K562 (cell line): ENCODE results near the gene LRRK1. TPM values are rescaled to one million over a fixed set of nuclear protein-coding genes. Genes with fewer than 3 reads are reported as not detected.

Source experiments
- CBX3 ChIP-seq, 2 experiments: IDR thresholded peaks; 1 replicate in 1 of 2; 2 replicates in 1 of 2; pipeline ENCODE4 v1.6.1; 2012; ENCODE audit warnings: inconsistent platforms in 2 of 2, low read length in 2 of 2, borderline replicate concordance in 1 of 2, control low read depth in 1 of 2
- CHD4 ChIP-seq: fragments of 200-600 bp; sonication (generic); IDR thresholded peaks from 3 replicates; pipeline ENCODE4 v1.6.1; 2012; ENCODE audit warnings: low read depth, mild to moderate bottlenecking, mixed read lengths, low read length, inconsistent platforms; ENCODE audit not compliant: insufficient read depth, insufficient replicate concordance, poor library complexity, severe bottlenecking
- JUNB ChIP-seq: fragments of 450-650 bp; formaldehyde crosslinking; conservative IDR thresholded peaks from 2 replicates; pipeline ENCODE4 v1.4.0; 2020; ENCODE audit warnings: mild to moderate bottlenecking
- MAFK ChIP-seq: IDR thresholded peaks from 2 replicates; pipeline ENCODE4 v1.6.1; 2011; ENCODE audit warnings: low read length, improper control_type of control experiment
- NCOA2 ChIP-seq, 2 experiments: fragments of 450-650 bp; IDR thresholded peaks; 2 replicates each; pipeline ENCODE4 v1.6.1; 2018; ENCODE audit warnings: mild to moderate bottlenecking in 2 of 2, moderate library complexity in 1 of 2; ENCODE audit not compliant: partially characterized antibody in 2 of 2
- NONO ChIP-seq, 2 experiments: fragments of 200-400 bp in 1 of 2; fragments of 450-650 bp in 1 of 2; formaldehyde crosslinking in 1 of 2; IDR thresholded peaks; 2 replicates each; pipeline ENCODE4 v1.6.1; 2017; ENCODE audit warnings: low read depth in 2 of 2, mild to moderate bottlenecking in 2 of 2, moderate library complexity in 2 of 2, low read length in 1 of 2
- PURB ChIP-seq: sonication (generic); formaldehyde crosslinking; IDR thresholded peaks from 2 replicates; pipeline ENCODE4 v1.9.0; 2021; ENCODE audit warnings: low read depth, mild to moderate bottlenecking, missing genetic modification reagents
- RBBP5 ChIP-seq: fragments of 200-600 bp; sonication (generic); IDR thresholded peaks from 2 replicates; pipeline ENCODE4 v1.6.1; 2012; ENCODE audit warnings: borderline replicate concordance, mild to moderate bottlenecking, low read length, control low read depth, inconsistent platforms; ENCODE audit not compliant: insufficient read depth, poor library complexity, severe bottlenecking
- SIN3B ChIP-seq: fragments of 450-650 bp; IDR thresholded peaks from 2 replicates; pipeline ENCODE4 v1.6.1; 2017; ENCODE audit warnings: low read depth, mild to moderate bottlenecking, moderate library complexity
- SMC3 ChIP-seq: conservative IDR thresholded peaks from 2 replicates; pipeline ENCODE4 v1.6.1; 2011; ENCODE audit warnings: low read depth, low read length, improper control_type of control experiment; ENCODE audit not compliant: insufficient read depth
- TAF7 ChIP-seq: fragments of 450-650 bp; IDR thresholded peaks from 2 replicates; pipeline ENCODE4 v1.6.1; 2016; ENCODE audit warnings: missing genetic modification characterization, missing compliant biosample characterization
- ZNF134 ChIP-seq: fragments of 250-450 bp; sonication (Bioruptor Pico); conservative IDR thresholded peaks from 2 replicates; pipeline ENCODE4 v1.4.0; 2020
- ZNF212 ChIP-seq: fragments of 450-650 bp; formaldehyde crosslinking; IDR thresholded peaks from 2 replicates; pipeline ENCODE4 v1.4.0; 2020; ENCODE audit warnings: mild to moderate bottlenecking
- ZNF444 ChIP-seq: fragments of 250-450 bp; sonication (Bioruptor Pico); IDR thresholded peaks from 2 replicates; pipeline ENCODE4 v1.4.0; 2020; ENCODE audit warnings: mild to moderate bottlenecking, moderate library complexity
- ZNF507 ChIP-seq: conservative IDR thresholded peaks from 2 replicates; pipeline ENCODE4 v1.6.1; 2017; ENCODE audit warnings: missing genetic modification characterization, missing compliant biosample characterization
- ZNF695 ChIP-seq: fragments of 450-650 bp; formaldehyde crosslinking; IDR thresholded peaks from 2 replicates; pipeline ENCODE4 v1.4.0; 2020; ENCODE audit warnings: mild to moderate bottlenecking, moderate library complexity
- polyA plus RNA-seq, 8 experiments: library from polyadenylated mRNA; depleted of rRNA in 4 of 8; stranded (reverse) in 5 of 8; unstranded in 3 of 8; fragments of >200 nt; fragmentation: Nextera tagmentation in 2 of 8; fragmentation: Illumina TruSeq in 1 of 8; extraction: Ambion mirVana in 2 of 8; extraction: Trizol in 1 of 8; gene quantifications; 2 replicates each; pipeline versions ENCODE4 v1.2.1 to v1.2.3, GENCODE V29; 2011 to 2014; ENCODE audit warnings: inconsistent platforms in 1 of 8, missing spikeins in 1 of 8
- total RNA-seq, 7 experiments: library from RNA; depleted of rRNA in 6 of 7; stranded (reverse); fragments of >200 nt in 6 of 7; fragmentation: Illumina TruSeq in 2 of 7; extraction: Trizol in 2 of 7; gene quantifications; 2 replicates each; pipeline versions ENCODE4 v1.2.1 to v1.2.3, GENCODE V29; 2011 to 2021; ENCODE audit warnings: low replicate concordance in 1 of 7
- TF ChIP-seq, protein P1 (sequence below): fragments of 250-450 bp; sonication (Bioruptor Pico); IDR thresholded peaks from 2 replicates; pipeline ENCODE4 v1.4.0; 2020; ENCODE audit warnings: mild to moderate bottlenecking, moderate library complexity
- TF ChIP-seq, protein P2 (sequence below): fragments of 250-450 bp; sonication (Bioruptor Pico); IDR thresholded peaks from 2 replicates; pipeline ENCODE4 v1.4.0; 2020; ENCODE audit warnings: mild to moderate bottlenecking, moderate library complexity, borderline replicate concordance

Gene LRRK1
- total and polyA plus RNA-seq, 9 of the 15 experiments (the other 6 are each of a cell fraction or from before 2014, with no cell fraction given): 0.01 to 1.5 (median 0.11) TPM

DNA sequence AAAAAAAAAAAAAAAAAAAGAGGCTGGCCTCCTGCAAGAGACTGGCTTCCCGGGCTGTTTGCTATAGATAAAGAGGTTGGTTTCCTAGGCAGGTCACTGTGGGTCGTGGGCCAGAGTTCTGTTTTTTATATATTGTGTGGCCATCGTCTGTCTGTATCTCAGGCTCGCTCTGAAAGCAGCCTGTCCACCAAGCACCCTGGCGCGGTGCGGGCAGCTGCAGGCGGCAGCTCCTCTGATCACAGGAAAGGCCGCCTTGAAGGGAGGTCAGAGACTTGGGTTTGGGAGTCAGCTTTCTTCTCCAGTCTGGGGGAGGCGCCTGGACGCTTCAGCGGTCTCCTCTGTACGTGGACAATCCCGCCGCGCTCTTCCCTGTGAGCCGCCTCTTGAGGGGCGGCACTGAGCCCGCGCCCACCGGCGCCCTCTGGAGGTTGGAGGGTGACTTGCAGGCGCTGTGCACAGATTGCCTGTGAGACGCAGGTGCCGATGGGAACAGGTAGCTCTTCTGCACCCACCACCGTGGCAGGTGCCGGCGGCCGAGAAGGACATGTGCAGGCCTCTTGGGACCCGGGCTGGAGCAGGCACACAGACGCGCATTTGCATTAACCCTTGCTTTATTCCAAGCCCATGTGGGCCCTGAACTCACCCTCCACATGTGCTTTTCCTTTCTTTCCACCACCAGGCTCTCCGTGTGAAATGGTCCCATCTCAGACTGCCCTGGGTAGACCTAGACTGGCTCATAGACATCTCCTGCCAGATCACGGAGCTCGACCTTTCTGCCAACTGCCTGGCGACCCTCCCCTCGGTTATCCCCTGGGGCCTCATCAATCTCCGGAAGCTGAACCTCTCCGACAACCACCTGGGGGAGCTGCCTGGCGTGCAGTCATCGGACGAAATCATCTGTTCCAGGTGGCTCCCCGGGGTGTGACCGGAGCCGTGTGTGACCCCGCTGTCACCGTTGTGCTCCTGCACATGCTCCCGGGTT lies 89.3 kb downstream of the LRRK1 start (continued):
- TF ChIP-seq, protein P1, sequence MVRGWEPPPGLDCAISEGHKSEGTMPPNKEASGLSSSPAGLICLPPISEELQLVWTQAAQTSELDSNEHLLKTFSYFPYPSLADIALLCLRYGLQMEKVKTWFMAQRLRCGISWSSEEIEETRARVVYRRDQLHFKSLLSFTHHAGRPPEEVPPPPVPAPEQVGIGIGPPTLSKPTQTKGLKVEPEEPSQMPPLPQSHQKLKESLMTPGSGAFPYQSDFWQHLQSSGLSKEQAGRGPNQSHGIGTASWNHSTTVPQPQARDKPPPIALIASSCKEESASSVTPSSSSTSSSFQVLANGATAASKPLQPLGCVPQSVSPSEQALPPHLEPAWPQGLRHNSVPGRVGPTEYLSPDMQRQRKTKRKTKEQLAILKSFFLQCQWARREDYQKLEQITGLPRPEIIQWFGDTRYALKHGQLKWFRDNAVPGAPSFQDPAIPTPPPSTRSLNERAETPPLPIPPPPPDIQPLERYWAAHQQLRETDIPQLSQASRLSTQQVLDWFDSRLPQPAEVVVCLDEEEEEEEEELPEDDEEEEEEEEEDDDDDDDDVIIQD (CRISPR knock-in tag): no peak
- no peak for TF ChIP-seq JUNB (CRISPR knock-in tag)
- TF ChIP-seq MAFK: no peak
- no peak for TF ChIP-seq ZNF695 (CRISPR knock-in tag)
- TF ChIP-seq CHD4: no peak
- TF ChIP-seq ZNF212: no peak
- no peak for TF ChIP-seq PURB (CRISPR knock-in tag)
- TF ChIP-seq RBBP5: peak; percentile 43
- no peak for TF ChIP-seq TAF7
- no peak for TF ChIP-seq ZNF134 (CRISPR knock-in tag)
- TF ChIP-seq, protein P2, sequence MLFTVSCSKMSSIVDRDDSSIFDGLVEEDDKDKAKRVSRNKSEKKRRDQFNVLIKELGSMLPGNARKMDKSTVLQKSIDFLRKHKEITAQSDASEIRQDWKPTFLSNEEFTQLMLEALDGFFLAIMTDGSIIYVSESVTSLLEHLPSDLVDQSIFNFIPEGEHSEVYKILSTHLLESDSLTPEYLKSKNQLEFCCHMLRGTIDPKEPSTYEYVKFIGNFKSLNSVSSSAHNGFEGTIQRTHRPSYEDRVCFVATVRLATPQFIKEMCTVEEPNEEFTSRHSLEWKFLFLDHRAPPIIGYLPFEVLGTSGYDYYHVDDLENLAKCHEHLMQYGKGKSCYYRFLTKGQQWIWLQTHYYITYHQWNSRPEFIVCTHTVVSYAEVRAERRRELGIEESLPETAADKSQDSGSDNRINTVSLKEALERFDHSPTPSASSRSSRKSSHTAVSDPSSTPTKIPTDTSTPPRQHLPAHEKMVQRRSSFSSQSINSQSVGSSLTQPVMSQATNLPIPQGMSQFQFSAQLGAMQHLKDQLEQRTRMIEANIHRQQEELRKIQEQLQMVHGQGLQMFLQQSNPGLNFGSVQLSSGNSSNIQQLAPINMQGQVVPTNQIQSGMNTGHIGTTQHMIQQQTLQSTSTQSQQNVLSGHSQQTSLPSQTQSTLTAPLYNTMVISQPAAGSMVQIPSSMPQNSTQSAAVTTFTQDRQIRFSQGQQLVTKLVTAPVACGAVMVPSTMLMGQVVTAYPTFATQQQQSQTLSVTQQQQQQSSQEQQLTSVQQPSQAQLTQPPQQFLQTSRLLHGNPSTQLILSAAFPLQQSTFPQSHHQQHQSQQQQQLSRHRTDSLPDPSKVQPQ (CRISPR knock-in tag): no peak
- no peak for TF ChIP-seq NCOA2 (IDR thresholded peaks at IDR 0.05; ENCODE audit: partially characterized antibody in 2 of 2)
- TF ChIP-seq NONO (IDR thresholded peaks at IDR 0.05; ENCODE audit: low read depth in 2 of 2, low read length in 1 of 2): no peak
- peak in 1 of 2 experiments; percentile 40; a peak in 1 of 3 replicates for TF ChIP-seq CBX3 (IDR thresholded peaks at IDR 0.05; ENCODE audit: borderline replicate concordance in 1 of 2, low read length in 2 of 2)
- no peak for TF ChIP-seq SIN3B
- TF ChIP-seq ZNF507 (tag): no peak
- TF ChIP-seq ZNF444 (CRISPR knock-in tag): no peak
- peak; percentile 56 for TF ChIP-seq SMC3
